ENCODE data around the gene MEST.

- TF ChIP-seq CTCF (IDR thresholded peaks at IDR 0.05; ENCODE audit: low read length) (no peak), EZH2 (IDR thresholded peaks at IDR 0.05; ENCODE audit: borderline replicate concordance, low read length) (no peak)
Observed at GRCh38 chr7:130483031-130483430, 8.9 kb upstream of the MEST start.
